DND-41 (cell line): ENCODE data around the gene GMPR.

Experiments
- CTCF ChIP-seq: IDR thresholded peaks from 2 replicates; pipeline ENCODE4 v1.5.1; 2012; ENCODE audit warnings: borderline replicate concordance, low read length, moderate library complexity, mild to moderate bottlenecking; ENCODE audit not compliant: poor library complexity, severe bottlenecking; ENCODE audit errors: extremely low read depth
- EZH2 ChIP-seq: IDR thresholded peaks from 3 replicates; pipeline ENCODE4 v1.6.1; 2012; ENCODE audit warnings: borderline replicate concordance, low read depth, mild to moderate bottlenecking, moderate library complexity, low read length, inconsistent platforms; ENCODE audit not compliant: severe bottlenecking

GRCh38 chr6:16278048-16278724 is 39.8 kb downstream of the GMPR start:
- TF ChIP-seq CTCF, result no peak
- no peak for TF ChIP-seq EZH2
